Endothelial cell of umbilical vein (primary cell): ENCODE results near the gene PHKA2.

ENCODE experiments used
- EZH2 ChIP-seq: IDR thresholded peaks from 2 replicates; pipeline ENCODE4 v1.6.1; 2012; ENCODE audit warnings: borderline replicate concordance, low read depth, mild to moderate bottlenecking, moderate library complexity, low read length, inconsistent platforms; ENCODE audit not compliant: severe bottlenecking
- POLR2A ChIP-seq: IDR thresholded peaks from 2 replicates; pipeline ENCODE4 v1.6.1; 2012; ENCODE audit warnings: low read depth, mild to moderate bottlenecking, control low read depth, low read length
- POLR2AphosphoS5 ChIP-seq: IDR thresholded peaks from 2 replicates; pipeline ENCODE4 v1.6.1; 2012; ENCODE audit warnings: low read depth, mild to moderate bottlenecking, control low read depth, low read length, moderate library complexity; ENCODE audit not compliant: insufficient read depth
- TF ChIP-seq, protein P1 (sequence below), 2 donors: IDR thresholded peaks; 1 replicate in 1 of 2; 2 replicates in 1 of 2; pipeline ENCODE4 v1.5.1; 2011; ENCODE audit warnings: low read length in 2 of 2, mild to moderate bottlenecking in 2 of 2, moderate library complexity in 2 of 2, control low read depth in 1 of 2, inconsistent platforms in 1 of 2, low read depth in 1 of 2; ENCODE audit not compliant: insufficient read depth in 1 of 2; ENCODE audit errors: extremely low read depth in 1 of 2
- TF ChIP-seq, protein P2 (sequence below): IDR thresholded peaks from 2 replicates; pipeline ENCODE4 v1.6.1; 2011; ENCODE audit not compliant: insufficient read depth, insufficient read length

GRCh38 chrX:18927558-18927957 is 56.4 kb downstream of the PHKA2 start:
- TF ChIP-seq, protein P1, sequence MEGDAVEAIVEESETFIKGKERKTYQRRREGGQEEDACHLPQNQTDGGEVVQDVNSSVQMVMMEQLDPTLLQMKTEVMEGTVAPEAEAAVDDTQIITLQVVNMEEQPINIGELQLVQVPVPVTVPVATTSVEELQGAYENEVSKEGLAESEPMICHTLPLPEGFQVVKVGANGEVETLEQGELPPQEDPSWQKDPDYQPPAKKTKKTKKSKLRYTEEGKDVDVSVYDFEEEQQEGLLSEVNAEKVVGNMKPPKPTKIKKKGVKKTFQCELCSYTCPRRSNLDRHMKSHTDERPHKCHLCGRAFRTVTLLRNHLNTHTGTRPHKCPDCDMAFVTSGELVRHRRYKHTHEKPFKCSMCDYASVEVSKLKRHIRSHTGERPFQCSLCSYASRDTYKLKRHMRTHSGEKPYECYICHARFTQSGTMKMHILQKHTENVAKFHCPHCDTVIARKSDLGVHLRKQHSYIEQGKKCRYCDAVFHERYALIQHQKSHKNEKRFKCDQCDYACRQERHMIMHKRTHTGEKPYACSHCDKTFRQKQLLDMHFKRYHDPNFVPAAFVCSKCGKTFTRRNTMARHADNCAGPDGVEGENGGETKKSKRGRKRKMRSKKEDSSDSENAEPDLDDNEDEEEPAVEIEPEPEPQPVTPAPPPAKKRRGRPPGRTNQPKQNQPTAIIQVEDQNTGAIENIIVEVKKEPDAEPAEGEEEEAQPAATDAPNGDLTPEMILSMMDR (IDR thresholded peaks at IDR 0.05; ENCODE audit: extremely low read depth in 1 of 2, insufficient read depth in 1 of 2, low read depth in 1 of 2, low read length in 2 of 2) = no peak
- TF ChIP-seq, protein P2, sequence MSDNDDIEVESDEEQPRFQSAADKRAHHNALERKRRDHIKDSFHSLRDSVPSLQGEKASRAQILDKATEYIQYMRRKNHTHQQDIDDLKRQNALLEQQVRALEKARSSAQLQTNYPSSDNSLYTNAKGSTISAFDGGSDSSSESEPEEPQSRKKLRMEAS = no peak
- no peak for TF ChIP-seq POLR2A
- TF ChIP-seq POLR2AphosphoS5 = no peak
- TF ChIP-seq EZH2 = no peak
